AG04449 (cell line): ENCODE data around the gene XRCC3.

Source experiments
- CTCF ChIA-PET: fragments of 350-600 bp; formaldehyde crosslinking; extraction: SDS; loops from one replicate; lab custom pipeline; 2021; ENCODE audit warnings: antibody characterized with exemption; lab: Yijun Ruan, JAX
- POLR2A ChIA-PET: fragments of 400-600, 350-600 bp; formaldehyde crosslinking; extraction: SDS; loops from one replicate; lab custom pipeline; 2020; ENCODE audit warnings: antibody characterized with exemption, inconsistent platforms; lab: Yijun Ruan, JAX
- DNase-seq: peaks from one replicate; pipeline ENCODE4 v3.0.0-alpha.2; 2010; ENCODE audit warnings: low read depth, low spot score
- H3K4me3 ChIP-seq: 2 replicates; pipeline ENCODE4 v1.5.1; 2011; ENCODE audit warnings: low read depth, mild to moderate bottlenecking, control low read depth, low read length
- TF ChIP-seq, protein P1 (sequence below): IDR thresholded peaks from one replicate; pipeline ENCODE4 v1.5.1; 2011; ENCODE audit warnings: mild to moderate bottlenecking, moderate library complexity, low read length, control low read depth, inconsistent platforms; ENCODE audit not compliant: insufficient read depth; ENCODE audit errors: missing control alignments

The XRCC3 gene

DNA sequence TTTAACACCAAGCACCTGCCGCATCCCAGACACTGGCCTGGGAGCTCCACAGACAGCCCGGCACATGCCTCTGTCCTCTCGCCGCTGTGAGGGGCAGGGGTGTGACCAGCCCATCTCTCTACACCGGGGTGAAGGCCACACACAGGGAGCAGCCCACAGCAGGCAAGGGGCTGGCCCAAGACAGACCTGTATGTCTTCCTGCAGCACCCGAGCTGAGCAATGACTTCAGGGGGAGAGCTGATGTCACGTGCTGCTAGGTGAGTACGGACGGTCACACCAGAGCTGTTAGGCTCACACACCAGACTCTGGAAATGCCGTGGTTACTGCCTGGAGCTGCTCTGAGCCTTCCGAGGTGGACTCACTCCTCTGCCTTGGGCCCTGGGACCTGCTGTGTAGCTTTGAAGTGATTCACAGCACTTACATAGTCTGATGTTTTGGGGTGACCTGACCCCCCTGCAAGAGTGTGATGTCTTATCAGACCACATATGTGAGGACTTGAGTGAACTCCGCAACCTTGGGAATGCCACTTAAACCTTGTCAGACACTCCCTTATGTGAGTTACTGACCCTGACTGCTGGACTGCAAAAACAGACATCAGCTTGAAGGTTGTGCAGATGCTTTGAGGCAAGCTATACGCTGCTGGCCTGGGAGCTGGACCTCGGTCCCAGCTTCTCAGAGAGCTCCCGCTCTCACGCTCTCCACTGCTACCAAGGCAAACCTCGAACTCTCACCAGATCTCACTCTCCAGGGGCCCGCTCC, 1.8 kb downstream of the XRCC3 start:
- TF ChIP-seq, protein P1, sequence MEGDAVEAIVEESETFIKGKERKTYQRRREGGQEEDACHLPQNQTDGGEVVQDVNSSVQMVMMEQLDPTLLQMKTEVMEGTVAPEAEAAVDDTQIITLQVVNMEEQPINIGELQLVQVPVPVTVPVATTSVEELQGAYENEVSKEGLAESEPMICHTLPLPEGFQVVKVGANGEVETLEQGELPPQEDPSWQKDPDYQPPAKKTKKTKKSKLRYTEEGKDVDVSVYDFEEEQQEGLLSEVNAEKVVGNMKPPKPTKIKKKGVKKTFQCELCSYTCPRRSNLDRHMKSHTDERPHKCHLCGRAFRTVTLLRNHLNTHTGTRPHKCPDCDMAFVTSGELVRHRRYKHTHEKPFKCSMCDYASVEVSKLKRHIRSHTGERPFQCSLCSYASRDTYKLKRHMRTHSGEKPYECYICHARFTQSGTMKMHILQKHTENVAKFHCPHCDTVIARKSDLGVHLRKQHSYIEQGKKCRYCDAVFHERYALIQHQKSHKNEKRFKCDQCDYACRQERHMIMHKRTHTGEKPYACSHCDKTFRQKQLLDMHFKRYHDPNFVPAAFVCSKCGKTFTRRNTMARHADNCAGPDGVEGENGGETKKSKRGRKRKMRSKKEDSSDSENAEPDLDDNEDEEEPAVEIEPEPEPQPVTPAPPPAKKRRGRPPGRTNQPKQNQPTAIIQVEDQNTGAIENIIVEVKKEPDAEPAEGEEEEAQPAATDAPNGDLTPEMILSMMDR, result no peak
- H3K4me3 ChIP-seq, result no peak overlapping the region
- ChIA-PET POLR2A (no interaction called here), CTCF (no interaction called here)
- no peak for DNase-seq

DNA sequence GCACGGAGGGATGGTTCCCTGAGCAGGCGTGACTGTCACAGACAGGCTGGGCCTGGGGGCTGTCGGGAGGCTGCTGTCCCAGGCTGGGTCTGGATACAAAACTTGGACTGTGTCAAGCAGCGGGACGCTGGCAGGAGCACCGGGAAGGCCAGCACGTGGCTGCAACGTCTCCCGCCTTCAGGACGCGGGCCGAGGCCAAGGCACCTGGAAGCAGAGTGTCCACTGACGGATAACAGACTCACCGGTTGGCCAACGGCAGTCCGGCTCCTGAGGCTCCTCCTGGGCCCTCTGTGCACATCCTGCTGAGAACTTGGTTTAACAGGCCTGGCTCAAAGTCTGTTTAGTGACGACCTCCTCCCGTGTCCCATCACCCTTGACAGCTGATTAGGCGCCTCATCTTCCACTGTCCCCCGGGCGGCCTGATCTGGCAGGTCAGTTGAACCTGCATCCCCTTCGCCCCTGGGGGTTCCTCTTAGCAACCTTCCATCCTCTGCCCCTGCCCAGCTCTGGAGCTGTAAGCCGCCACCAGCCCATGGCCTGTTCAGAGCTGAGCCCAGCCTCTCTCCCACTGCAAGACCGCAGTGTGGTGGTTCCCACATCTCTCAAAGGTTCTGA, 2.5 kb downstream of the XRCC3 start:
- no peak overlapping the region for H3K4me3 ChIP-seq
- TF ChIP-seq, protein P1, result no peak
- ChIA-PET CTCF (no interaction called here), POLR2A (no interaction called here)
- no peak for DNase-seq

DNA sequence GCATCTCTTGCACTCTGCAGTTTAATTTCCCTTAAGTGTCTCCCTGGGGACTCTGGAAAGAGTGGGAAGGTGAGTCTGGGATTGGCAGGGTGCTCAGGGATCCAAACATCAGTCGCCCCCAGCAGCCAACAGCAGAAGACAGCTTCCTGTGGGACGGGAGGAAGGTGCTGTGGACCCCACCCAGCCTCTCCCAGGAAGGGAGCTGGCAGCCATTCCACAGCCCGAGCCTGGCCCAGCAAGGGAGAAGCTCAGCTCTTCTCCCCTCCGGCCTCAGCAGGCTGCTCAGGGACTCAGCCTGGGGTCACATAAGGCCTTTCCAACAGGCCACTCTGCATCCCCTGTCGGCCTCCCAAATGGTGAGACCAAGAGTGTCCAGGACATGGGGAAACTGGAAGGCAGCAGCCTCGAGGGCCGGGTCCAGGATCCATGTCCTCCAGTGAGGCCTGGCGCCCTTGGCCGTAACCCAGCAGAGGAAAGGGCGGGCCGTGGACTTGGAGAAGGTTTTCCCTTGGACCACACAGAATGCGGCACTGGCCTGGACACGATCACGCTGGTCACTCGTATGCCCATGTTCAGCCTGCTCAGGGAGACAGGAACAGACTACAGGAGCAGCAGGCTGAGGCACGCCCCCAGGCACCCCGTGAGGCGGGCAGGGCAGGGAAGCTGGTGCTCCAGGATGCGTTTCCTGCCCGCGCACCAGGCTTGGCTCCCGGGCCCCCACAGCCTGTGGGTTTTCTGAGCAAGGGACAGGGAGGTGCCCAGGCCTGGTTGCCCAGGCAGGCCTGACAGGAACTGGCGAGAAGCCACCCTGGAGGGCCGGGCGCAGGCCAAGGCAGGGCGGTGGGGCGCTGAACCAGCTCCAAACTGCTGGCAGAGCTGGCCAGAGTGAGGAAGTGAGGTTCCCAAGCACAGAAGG, 3.5 kb downstream of the XRCC3 start:
- ChIA-PET POLR2A (no interaction called here), CTCF (no interaction called here)
- DNase-seq, result no peak
- H3K4me3 ChIP-seq, result no peak overlapping the region
- TF ChIP-seq, protein P1, result no peak

DNA sequence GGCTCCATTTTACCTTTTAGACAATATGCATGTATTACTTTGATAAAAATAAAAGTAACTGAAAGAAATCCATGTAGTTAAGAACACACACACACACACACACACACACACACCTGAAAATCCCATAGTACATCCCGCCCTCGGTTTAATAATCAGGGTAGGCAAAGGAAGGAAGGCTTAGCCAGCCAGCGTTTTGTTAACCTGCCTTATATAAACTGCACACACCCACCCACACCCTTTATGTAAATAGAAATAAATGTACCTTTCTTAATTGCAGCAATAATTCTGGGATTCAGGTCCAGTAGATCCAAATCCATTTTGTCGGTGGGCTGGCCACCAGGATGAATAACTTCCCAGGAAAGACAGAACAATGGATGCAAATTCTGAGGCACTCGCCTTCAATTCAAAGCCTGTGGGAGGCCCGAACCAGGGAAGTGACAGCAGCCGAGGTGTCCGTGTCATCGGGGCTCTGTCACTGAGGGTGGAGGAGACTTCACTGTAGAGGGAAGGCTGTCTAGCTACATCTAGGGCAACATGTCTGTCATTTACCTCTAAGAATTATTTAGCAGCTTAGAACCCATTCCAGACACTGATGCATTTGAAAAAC, 4.4 kb downstream of the XRCC3 start:
- DNase-seq, result no peak
- H3K4me3 ChIP-seq, result no peak overlapping the region
- ChIA-PET POLR2A (no interaction called here), CTCF (no interaction called here)
- TF ChIP-seq, protein P1, result no peak

DNA sequence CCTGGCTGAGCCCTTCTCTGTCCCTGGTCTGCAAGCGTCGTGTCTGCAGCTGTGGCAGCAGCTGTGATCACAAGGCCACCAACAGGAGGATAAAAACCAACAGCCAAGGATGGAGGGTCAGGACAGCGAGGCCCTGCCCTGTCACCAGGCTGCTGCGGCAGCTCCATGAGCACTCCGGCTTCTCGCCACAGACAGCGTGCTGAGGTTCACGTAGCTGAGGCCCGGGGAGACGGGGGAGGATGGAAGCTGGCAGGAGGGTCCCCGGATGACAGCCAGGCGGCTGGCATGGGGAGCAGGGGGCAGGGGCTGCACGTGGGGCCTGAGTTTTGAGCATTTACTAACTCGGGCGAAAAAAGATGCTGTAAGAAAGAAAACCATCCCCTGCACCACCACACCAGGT, 5.4 kb downstream of the XRCC3 start:
- DNase-seq, result no peak
- ChIA-PET POLR2A (no interaction called here), CTCF (no interaction called here)
- TF ChIP-seq, protein P1, result no peak
- no peak overlapping the region for H3K4me3 ChIP-seq
